ENCODE measurements around the gene BTBD8. TPM values are rescaled to one million over a fixed set of nuclear protein-coding genes. Genes with fewer than 3 reads are reported as not detected.
"Not testable (repeated sequence)": the region's sequence is repeated elsewhere in the genome, so short reads cannot be mapped to it uniquely, and the experiment has no call there.

The BTBD8 gene
- total RNA-seq = 6.8 and 9.3 TPM in 2 replicates

- peak; percentile 64 for DNase-seq (ENCODE audit: low read depth)
Measured at GRCh38 chr1:92080128-92080985, at the start of gene BTBD8. BTBD8 (plus strand) TSS chr1:92080345; CDS start chr1:92080572, 227 bp downstream.

- DNase-seq (ENCODE audit: low read depth) = peak; percentile 93
Measured at GRCh38 chr1:92030656-92031107, 49.5 kb upstream of the BTBD8 start.

- DNase-seq (ENCODE audit: low read depth) = no peak
Measured at GRCh38 chr1:92031281-92032110, 48.6 kb upstream of the BTBD8 start.

- DNase-seq (ENCODE audit: low read depth) = no peak
Measured at GRCh38 chr1:92037400-92037799, 42.7 kb upstream of the BTBD8 start.

DNA sequence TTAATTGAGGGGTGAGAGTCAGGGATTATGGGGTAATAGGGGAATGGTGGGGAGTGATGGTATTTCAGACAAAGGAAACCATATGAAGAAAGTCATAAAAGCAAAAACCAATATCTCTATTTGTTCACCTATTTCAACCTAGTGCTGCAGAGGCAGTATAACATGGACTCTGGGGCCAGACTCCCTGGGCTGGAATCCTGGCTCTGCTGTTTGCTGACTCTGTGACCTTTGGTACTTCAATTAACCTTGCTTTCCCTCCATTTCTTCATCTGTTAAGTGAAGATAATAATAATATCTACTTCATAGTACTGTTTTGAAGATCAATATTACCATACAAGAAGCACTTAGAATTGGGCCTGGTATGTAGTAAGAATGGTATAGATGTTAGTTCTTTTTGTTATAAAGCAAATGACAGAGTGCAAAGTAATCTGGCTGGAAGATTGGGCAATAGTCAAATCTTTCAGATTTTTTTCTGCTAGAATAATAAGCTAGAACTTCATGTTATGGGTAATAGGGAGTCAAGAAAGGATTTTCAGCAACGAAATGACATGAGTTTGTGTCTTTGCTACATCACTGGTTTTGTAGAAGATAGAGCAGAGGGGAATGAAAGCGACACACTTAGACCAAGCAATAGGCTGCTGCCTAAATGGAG, 41.3 kb upstream of the BTBD8 start:
- DNase-seq (ENCODE audit: low read depth) = no peak

DNA sequence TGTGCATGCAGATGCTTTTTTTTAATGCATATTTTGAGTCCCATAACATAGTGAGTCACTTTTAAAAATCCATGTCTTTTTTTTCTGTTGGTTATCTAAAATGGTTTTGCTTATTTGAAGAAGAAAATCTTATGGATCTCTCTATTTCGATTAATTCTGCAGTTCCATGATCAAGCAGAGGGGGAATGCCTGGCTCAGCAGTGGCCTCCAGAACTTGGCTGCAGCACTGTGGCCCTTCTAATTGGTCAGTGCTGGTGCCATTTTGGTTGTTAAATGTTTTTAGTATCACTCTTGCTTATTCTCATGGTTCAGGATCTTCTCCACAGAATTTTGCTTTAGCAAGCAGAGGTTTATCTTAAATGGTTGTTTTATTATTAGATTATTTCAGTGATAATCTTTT, 39.2 kb upstream of the BTBD8 start:
- no peak for DNase-seq (ENCODE audit: low read depth)

GRCh38 chr1:92043621-92044020, 36.5 kb upstream of the BTBD8 start:
- DNase-seq (ENCODE audit: low read depth) = peak; percentile 69

DNA sequence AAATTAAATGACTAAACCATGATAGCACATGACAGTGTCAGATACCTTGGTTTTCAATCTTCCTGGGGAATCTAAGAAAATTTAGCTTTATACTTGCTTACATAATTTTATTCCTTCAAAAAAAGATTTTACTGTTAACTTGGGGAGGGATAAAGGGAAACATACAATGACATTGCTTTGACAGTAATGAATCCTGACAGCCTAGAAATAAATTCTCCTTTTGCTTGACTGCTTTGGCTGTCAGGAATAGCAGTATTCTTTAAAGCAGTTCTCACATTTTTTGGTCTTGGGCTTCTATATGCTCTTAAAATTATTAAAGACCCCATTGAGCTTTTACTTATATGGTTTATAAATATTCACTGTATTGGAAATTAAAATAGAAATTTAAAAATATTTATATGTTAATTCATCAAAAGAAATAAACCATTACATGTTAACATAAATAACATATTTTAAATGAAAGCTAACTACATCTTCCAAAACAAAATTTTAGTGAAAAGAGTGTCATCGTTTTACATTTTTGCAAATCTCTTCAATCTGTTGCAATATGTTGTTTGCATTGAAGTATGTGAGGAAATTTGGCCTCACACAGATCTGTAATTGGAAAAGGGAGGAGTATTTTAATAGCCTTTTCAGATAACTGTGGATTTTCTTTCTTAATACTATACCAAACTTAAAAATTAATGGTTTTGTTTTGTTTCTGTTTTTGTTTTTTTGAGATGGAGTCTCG, 34.2 kb upstream of the BTBD8 start:
- DNase-seq (ENCODE audit: low read depth) = no peak

- DNase-seq (ENCODE audit: low read depth) = no peak
Measured at GRCh38 chr1:92051948-92052347, 28.2 kb upstream of the BTBD8 start.

- DNase-seq (ENCODE audit: low read depth) = no peak
Measured at GRCh38 chr1:92065042-92065441, 15.1 kb upstream of the BTBD8 start.

DNA sequence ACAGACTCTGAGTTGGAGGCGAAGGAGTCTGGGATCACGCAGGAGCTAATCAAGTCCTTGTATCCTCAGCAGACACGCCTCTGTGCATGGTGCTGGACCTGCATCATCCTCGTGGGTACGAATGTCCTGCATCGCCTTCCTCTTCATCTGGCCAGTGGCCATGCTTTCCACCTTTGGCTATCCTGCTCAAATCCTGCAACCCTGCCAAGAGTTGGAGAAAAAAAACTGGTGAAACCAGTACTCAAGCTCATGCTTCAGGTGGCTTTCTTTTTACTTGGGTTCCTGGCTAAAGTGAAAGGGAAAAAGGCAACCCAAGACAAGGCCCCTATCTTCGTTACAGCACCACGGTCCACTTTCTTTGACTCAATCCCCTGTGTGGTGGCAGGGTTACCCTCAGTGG, 13.8 kb upstream of the BTBD8 start:
- DNase-seq (ENCODE audit: low read depth) = no peak

DNA sequence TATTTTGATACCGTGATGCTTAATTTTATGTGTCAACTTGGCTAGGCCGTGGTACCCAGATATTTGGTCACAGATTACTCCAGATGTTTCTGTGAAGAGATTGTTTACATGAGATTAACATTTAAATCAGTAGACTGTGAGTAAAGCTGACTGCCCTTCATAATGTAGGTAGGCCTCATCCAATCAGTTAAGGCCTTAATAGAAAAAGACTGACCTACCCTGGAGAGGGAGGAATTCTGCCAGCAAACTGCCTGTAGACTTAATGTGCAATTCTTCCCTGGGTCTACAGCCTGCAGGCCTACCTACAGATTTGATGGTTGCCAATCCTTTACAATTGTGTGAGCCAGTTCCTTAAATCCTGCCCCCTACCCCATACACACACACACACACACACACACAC, 9.3 kb upstream of the BTBD8 start:
- no peak for DNase-seq (ENCODE audit: low read depth)

DNA sequence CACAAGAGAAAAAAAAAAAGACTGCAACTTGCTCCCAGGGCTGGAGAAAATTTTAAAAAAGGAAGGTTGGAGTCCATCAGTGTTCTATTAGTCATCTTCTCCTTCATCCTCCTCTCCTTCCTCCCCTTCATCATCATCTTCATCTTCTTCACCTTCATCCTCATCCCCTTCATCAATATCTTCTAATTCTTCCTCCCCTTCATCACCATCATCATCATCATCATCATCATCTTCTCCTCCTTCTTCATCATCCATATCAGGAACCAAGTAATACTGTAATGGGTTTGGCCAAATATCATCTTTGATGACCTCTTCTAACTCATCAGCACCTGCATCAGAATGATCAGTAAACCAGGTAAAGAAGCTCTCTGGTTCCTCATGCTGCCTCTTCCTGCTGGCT, 5.7 kb upstream of the BTBD8 start:
- DNase-seq (ENCODE audit: low read depth) = not testable (repeated sequence)

- no peak for DNase-seq (ENCODE audit: low read depth)
Measured at GRCh38 chr1:92075311-92075710, 4.8 kb upstream of the BTBD8 start, which contains the start of gene SETSIP. SETSIP (minus strand) TSS chr1:92075411; CDS start chr1:92075411, 0 bp downstream.

DNA sequence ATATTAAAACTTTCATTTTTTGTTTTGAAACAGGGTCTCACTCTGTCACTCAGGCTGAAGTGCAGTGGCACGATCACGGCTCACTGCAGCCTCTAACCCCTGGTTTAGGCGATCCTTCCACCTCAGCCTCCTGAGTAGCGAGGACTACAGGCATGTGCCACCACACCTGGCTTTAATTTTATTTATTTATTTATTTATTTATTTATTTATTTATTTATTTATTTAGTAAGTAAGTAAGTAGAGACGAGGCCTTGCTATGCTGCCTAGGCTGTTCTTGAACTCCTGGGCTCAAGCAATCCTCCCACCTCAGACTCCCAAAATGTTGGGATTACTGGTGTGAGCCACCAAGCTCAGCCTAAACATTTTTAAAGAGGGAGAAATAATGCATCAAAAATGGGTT, 3.8 kb upstream of the BTBD8 start:
- DNase-seq (ENCODE audit: low read depth) = no peak

- not testable (repeated sequence) for DNase-seq (ENCODE audit: low read depth)
Measured at GRCh38 chr1:92078077-92078476, 2.1 kb upstream of the BTBD8 start.

GRCh38 chr1:92079441-92079840, 704 bp upstream of the BTBD8 start:
- DNase-seq (ENCODE audit: low read depth) = no peak

DNA sequence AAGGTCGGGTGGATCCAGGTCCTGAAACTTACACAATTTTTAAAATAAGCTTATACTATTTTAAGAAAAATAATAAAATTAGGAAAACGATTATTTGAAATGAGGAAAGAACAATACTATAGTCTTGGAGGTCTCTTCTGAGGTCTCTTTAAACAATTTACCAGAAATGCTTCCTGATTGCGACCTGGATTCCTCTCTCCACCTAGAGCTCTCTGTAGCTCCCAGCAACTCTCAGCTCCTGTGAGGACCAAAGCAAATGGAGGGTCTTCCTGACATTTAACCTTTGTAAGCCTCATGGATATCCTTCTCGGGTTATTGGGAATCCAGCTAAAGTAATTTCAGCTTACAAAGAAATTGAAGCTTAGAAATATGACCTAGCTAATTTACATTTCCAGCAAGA, 886 bp downstream of the BTBD8 start:
- no peak for DNase-seq (ENCODE audit: low read depth)

GRCh38 chr1:92084651-92085050, 4.5 kb downstream of the BTBD8 start:
- DNase-seq (ENCODE audit: low read depth) = no peak

DNA sequence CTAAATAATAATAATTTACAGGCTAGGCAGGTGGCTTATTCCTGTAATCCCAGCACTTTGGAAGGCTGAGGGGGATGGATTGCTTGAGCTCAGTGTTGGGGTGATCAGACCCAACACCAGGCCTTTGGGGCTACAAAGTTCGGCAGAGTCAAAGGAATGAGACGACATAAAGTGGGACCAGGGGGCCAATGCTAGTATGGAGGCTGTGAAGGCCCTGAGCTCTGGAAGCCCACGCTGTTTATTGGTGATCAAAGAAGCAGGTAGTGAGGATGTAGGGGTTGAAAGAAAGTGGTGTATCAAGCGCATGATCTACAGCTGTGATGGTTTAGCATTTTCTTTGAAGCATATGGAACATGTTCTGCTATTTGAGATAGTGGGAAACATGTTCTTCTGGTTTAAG, 5.6 kb downstream of the BTBD8 start:
- DNase-seq (ENCODE audit: low read depth) = no peak

DNA sequence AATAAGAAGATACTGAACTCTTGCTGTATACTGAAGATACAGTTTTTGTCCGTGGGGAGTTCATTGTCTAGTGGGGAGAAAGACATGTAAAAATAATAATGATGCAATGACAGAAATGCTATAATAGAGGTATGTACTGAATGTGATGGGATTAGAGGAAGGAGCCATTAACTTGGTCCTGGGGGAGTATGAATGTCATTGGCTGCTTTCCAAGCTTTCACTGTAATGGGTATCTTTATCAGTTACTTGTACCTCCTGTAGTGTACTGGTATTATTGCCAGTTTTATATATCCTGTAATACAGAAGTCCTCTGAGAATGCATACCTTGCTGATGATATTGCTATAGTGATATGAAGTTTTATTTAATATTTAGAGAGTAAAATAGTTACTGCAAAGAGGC, 7.4 kb downstream of the BTBD8 start:
- no peak for DNase-seq (ENCODE audit: low read depth)

- no peak for DNase-seq (ENCODE audit: low read depth)
Measured at GRCh38 chr1:92091625-92092024, 11.5 kb downstream of the BTBD8 start.
